Endometrial microvascular endothelial cells (primary cell): ENCODE results near the gene SH2B3. TPM values are rescaled to one million over a fixed set of nuclear protein-coding genes. Genes with fewer than 3 reads are reported as not detected.

Experiments used
- in situ Hi-C: cut with HindIII; loops from 2 replicates; pipeline ENCODE4 v1.10.0; 2017; ENCODE audit warnings: low sequenced_read_pairs, low pct_unique_long_range_greater_than_20kb; ENCODE audit errors: inconsistent ontology term
- total RNA-seq: library from RNA; depleted of rRNA; stranded (reverse); fragments of >200 nt; gene quantifications from one replicate; pipeline ENCODE4 v1.2.3, GENCODE V29; 2015; ENCODE audit errors: inconsistent ontology term

SH2B3 gene
- total RNA-seq, 1 donor from 2014 or later = 152 TPM

DNA sequence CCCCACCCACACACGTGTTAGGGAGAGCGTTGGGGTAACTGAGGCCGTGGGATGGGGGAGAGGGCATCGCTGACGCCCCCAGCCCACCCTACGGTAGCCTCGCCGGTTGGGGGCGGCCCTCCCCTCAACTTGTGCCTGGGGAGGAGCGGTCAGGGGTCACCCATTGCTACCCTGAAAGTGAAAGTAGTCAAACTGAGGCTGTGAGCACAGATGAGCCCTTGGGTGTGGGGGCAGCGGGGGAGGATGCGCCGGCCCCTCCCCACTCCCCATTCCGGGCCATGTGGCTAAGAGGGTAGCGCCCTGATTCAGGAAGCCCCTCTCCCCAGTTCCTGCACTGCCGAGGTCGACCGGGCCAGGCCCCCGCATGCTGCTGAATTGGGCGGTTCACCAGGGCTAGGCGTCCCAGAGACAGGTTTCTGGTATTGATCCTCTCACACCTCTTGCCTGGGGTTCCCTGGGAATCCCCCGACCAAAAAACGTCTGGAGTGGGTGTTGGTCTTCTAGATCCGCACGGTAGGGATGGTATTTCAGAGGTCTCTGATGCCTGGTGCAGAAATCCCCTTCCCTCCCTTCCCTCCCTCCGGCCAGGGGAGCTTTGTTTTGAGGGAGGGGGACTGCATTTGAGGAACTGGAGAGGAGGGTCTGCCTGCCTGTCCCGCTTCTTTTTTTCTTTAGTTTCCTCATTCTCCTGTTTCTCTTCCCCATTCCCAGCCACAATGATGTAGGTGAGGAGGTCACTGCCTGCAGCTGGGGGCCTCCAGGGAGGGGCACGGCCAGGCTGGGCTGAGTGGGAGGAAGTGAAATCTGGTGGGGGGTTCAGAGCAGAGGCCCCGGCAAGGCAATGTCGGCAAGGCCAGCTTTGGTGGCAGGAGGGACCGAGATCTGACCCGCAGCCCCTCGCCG is 1.0 kb downstream of the SH2B3 start:
- in situ Hi-C loops = no loop called here

DNA sequence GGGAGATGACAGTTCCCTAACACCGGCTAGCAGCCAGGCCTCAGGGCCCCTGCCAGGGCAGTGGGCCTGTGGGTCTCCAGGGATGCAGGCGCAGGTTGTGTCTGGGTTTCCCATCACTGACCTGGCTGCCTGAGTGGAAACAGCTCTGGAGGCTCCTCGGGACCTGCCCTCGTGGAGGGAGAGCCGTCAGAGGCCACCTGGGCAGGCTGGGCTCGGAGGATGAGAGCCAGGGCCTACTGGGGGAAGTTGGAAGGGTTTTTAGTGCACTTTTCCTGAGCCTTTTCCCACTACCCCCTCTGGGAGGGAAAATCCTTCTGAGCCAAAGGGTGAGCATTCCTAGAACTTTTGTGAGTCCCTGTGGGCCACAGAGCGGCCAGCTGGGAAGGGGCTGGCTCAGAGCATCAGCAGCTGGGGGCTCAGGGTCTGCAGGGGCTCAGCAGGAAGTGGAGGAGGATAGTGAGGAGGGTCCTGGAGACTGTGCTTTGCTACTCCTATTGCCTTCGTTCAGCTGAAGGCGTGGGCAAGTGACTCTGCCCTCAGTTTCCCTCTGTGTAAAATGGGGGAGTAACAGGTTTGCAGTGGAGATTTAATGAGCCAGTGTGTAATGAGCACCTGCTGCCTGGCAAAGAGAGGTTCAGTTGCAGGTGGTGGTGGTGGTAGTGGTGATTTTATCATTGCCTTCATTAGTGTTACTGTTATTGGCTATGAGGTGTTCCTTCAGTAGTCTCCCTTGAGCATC is 1.8 kb downstream of the SH2B3 start:
- in situ Hi-C loops = no loop called here

- in situ Hi-C loops = no loop called here
These were observed 2.4 kb downstream of the SH2B3 start for GRCh38 chr12:111408116-111408440.

DNA sequence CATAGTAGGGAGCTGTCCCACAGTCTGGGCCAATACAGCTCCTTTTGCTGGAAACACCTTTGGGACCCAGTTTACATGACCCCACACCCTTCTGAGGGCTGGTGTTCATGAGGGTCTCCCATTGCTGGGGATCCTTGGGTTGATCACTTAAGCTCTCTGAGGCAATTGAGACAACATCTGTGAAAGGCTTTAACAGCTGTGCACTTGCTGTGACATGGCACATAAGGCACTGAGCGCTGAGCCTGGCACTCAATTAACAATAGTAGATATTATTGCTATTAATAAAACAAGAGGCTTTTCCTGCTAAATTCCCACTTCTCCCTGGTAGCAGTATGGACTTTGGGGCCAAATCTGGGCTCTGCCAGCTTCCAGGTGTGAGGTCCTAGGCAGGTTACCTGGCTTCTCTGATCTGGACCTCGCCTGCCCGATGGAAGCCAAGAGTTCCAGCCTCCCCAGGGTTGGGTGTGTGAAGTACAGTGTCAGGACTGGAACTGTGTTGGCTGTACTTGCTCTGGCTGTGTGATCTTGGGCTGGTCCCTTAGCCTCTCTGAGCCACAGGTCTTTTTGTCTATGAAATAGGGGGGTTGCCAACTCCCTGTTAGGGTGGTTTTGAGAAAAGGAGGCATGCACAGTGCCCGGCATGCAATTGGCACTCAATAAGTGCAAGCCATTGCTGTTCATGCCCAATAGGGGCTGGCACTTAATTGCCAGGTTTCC is 3.1 kb downstream of the SH2B3 start:
- in situ Hi-C loops = no loop called here

- in situ Hi-C loops = no loop called here
These were observed 3.7 kb downstream of the SH2B3 start for GRCh38 chr12:111409403-111409779.

DNA sequence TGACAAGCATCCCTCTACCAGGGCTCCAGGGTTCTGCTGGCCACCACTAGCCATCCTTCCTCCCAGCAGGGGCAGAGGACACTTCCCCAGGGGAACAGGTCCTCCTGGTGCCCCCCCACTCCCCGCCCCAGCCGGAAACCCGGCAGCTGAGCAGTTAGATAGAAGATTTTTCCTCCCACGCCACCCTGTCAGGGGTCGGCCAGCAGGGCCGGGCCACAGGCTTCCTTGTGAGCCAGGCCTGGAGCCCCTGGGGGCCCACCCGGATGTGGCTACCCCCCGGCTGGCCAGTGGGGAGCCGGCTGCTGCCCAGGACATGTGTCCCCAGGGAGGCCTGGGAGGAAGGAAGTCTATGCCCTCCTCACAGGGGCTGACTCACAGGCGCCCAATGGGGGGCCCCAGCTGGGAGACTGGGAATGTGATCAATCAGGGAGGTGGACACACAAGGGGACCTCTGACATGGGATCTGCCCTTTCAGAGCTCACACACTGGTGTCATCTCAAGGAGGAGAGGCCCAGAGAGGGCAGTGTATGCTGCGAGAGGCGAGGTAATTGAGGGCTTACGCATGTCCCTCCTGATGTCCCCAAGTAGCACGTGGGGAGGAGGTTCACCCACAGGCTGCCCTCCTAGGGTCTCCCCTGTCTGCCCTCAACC is 4.2 kb downstream of the SH2B3 start:
- in situ Hi-C loops = no loop called here

- in situ Hi-C loops = no loop called here
These were observed 4.9 kb downstream of the SH2B3 start for GRCh38 chr12:111410431-111411184.

GRCh38 chr12:111411185-111411764 is 5.6 kb downstream of the SH2B3 start:
- in situ Hi-C loops = no loop called here

GRCh38 chr12:111412007-111412829 is 6.5 kb downstream of the SH2B3 start:
- in situ Hi-C loops = no loop called here

DNA sequence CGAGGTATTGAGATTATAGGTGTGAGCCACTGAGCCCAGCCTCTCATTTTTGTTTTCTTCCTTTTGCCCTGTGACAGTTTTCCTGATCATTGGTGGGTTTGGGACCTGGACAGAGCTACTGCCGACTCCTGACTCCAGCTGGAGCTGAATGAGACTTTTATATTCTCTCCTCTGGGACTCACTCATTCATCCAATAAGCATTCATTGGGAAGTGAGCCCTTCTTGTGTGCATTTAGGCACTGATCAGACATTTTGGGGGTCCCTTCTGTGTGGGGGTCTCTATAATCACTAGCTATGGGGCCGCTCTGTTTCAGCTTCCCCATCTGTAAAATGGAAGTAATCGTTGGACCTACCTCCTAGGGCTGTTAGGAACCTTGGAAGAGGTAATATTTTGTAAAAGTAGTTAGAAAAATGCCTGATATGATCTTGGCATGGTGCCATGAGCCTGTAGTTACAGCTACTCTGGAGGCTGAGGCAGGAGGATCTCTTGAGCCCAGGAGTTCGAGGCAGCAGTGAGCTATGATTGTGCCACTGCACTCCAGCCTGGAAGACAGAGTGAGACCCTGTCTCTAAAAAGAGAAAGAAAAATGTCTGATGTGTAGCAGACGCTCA is 7.2 kb downstream of the SH2B3 start:
- in situ Hi-C loops = no loop called here

GRCh38 chr12:111413442-111414086 is 7.8 kb downstream of the SH2B3 start:
- in situ Hi-C loops = no loop called here

GRCh38 chr12:111414711-111415252 is 9.1 kb downstream of the SH2B3 start:
- in situ Hi-C loops = no loop called here

DNA sequence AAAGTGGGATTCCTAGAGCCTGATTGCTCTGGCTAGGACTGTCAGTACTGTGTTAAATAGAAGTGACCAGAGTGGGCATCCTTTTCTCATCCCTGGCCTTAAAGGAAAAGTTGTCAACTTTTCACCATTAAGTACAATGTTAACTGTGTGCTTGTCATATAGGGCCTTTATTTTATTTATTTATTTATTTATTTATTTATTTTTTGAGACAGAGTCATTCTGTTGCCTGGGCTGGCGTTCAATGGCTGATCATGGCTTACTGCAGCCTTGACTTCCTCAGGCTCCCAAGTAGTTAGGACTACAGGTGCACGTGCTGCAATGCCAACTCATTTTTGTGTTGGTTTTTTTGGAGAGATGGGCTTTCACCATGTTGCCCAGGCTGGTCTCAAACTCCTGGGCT is 11.6 kb downstream of the SH2B3 start:
- in situ Hi-C loops = no loop called here

GRCh38 chr12:111417784-111418593 is 12.3 kb downstream of the SH2B3 start:
- in situ Hi-C loops = no loop called here

GRCh38 chr12:111418594-111418880 is 12.8 kb downstream of the SH2B3 start:
- in situ Hi-C loops = no loop called here

DNA sequence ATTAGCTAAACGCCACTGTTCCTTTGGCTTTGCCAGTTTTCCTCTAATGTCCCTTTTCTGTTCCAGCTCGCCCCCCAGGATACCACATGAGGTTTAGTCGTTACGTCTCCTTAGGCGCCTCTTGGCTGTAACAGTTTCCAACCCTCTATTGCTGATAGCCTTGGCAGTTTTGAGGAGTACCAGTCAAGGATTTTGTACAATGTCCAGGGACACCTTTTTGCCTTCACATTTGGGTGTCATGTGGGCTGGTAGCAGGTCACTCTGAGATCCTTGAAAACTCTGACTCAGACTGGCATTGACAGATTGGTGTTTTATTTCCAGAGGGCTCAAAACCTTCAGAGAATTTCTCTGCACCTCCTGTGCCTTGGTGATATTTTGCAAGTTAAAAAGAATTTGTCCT is 14.1 kb downstream of the SH2B3 start:
- in situ Hi-C loops = no loop called here
